HG03097 (cell line): Measurements from ENCODE around the gene ADAM8.

Source experiments
- ATAC-seq: cut with Tn5 transposase; IDR thresholded peaks from one replicate; pipeline ENCODE4 v1.9.1; 2021; ENCODE audit not compliant: unreplicated experiment, low FRiP score

Gene ADAM8

GRCh38 chr10:133309100-133309719, 32.5 kb upstream of the ADAM8 start:
- ATAC-seq, result peak; percentile 67

- ATAC-seq, result peak; percentile 65
These were observed 31.9 kb upstream of the ADAM8 start, which contains the start of the genes TUBGCP2 and ZNF511 for GRCh38 chr10:133308421-133309099. Gene TUBGCP2, minus strand, starts transcription at chr10:133308872. Its CDS starts 5,931 bp downstream, at chr10:133302941. Gene ZNF511, plus strand, starts transcription at chr10:133308914. Its CDS starts 30 bp downstream, at chr10:133308944.

- ATAC-seq, result peak; percentile 37
These were observed 31.2 kb upstream of the ADAM8 start for GRCh38 chr10:133307776-133308420.

GRCh38 chr10:133306941-133307379, 30.3 kb upstream of the ADAM8 start:
- ATAC-seq, result no peak

GRCh38 chr10:133306097-133306476, 29.4 kb upstream of the ADAM8 start:
- ATAC-seq, result no peak

GRCh38 chr10:133303206-133303605, 26.5 kb upstream of the ADAM8 start:
- ATAC-seq, result no peak

- ATAC-seq, result no peak
These were observed 25.6 kb upstream of the ADAM8 start for GRCh38 chr10:133302230-133302629.

- ATAC-seq, result no peak
These were observed 23.1 kb upstream of the ADAM8 start for GRCh38 chr10:133299738-133300137.

- no peak for ATAC-seq
These were observed 22.6 kb upstream of the ADAM8 start for GRCh38 chr10:133299224-133299623.

- ATAC-seq, result no peak
These were observed 21.8 kb upstream of the ADAM8 start for GRCh38 chr10:133298466-133298865.

GRCh38 chr10:133297504-133297903, 20.8 kb upstream of the ADAM8 start:
- ATAC-seq, result no peak

GRCh38 chr10:133295426-133296320, 19.0 kb upstream of the ADAM8 start:
- ATAC-seq, result no peak

GRCh38 chr10:133294189-133294588, 17.5 kb upstream of the ADAM8 start:
- ATAC-seq, result no peak

- ATAC-seq, result no peak
These were observed 17.1 kb upstream of the ADAM8 start for GRCh38 chr10:133293810-133294119.

GRCh38 chr10:133292919-133293809, 16.5 kb upstream of the ADAM8 start:
- ATAC-seq, result no peak

- ATAC-seq, result no peak
These were observed 13.1 kb upstream of the ADAM8 start for GRCh38 chr10:133289761-133290160.

- no peak for ATAC-seq
These were observed 11.3 kb upstream of the ADAM8 start for GRCh38 chr10:133287832-133288500.

GRCh38 chr10:133286366-133286765, 9.7 kb upstream of the ADAM8 start:
- ATAC-seq, result no peak

GRCh38 chr10:133285217-133285616, 8.5 kb upstream of the ADAM8 start:
- ATAC-seq, result no peak
